Neuron (in vitro differentiated cells): Measurements from ENCODE around the gene FCHSD2.
A peak's percentile ranks its signal among the peaks of the same experiment; 100 is the strongest.

ENCODE experiments used
- H2AFZ ChIP-seq: one replicate; pipeline ENCODE4 v1.6.1; 2013; ENCODE audit warnings: low read depth, mild to moderate bottlenecking, inconsistent platforms, low read length, moderate library complexity
- H3K27me3 ChIP-seq: one replicate; pipeline ENCODE4 v1.6.1; 2013; ENCODE audit warnings: low read length; ENCODE audit not compliant: insufficient read depth
- H3K36me3 ChIP-seq: one replicate; pipeline ENCODE4 v1.6.1; 2013; ENCODE audit warnings: low read length; ENCODE audit not compliant: insufficient read depth
- H3K4me1 ChIP-seq: one replicate; pipeline ENCODE4 v1.6.1; 2013; ENCODE audit warnings: low read length; ENCODE audit not compliant: insufficient read depth
- H3K4me3 ChIP-seq: 2 replicates; pipeline ENCODE4 v1.5.1; 2013; ENCODE audit warnings: mild to moderate bottlenecking, low read length, moderate library complexity
- H3K9me3 ChIP-seq: one replicate; pipeline ENCODE4 v1.6.1; 2013; ENCODE audit warnings: low read length

Gene FCHSD2

DNA sequence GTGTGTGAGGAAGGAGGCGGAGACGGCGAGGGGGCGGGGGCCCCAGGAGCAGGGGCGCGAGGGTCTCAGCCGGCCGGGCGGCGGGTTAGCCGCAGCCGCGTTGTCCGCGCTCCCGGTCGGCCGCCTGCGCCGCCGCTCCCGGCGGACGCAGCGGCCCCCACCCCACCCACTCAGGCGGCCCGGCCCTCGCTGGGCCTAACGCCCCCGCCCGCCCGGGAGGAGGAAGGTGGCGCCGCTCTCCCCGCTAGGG lies at the start of gene FCHSD2:
TSS of gene FCHSD2 (minus strand) at position 191 of the 250 bp plus-strand sequence. CDS start 441 bp downstream, outside the sequence.
- Histone ChIP-seq H3K9me3 (no peaks in the 10 kb centered on the region), H3K4me3 (peak within 1 kb of the TSS; percentile 93), H2AFZ (peak within 1 kb of the TSS; percentile 94), H3K36me3 (peaks cover 17% of the 10 kb centered on the region), H3K27me3 (no peaks in the 10 kb centered on the region), H3K4me1 (peaks cover 21% of the 10 kb centered on the region)

DNA sequence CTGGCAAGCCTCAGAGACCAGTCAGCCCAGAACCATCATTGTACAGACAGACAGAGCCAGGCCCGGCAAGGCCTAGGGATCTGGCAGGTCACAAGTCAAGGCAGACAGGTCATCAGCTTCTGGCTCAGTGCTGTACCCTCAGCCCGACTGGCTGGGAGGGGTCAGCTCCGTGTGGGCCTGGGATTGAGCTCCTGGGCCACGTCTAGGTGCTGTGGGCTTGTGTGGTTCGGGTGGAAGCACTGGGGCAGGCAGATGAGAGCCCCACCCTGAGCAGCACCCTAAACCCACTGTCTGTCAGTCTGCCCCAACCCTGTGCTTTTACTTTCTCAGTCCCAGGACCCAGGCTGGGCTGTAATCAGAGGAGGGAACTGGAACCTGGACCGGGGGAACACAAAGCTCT lies 49.0 kb upstream of the FCHSD2 start:
- Histone ChIP-seq H3K4me3 (no peak overlapping the region), H2AFZ (no peak overlapping the region), H3K4me1 (no peaks in the 10 kb centered on the region), H3K9me3 (no peaks in the 10 kb centered on the region), H3K27me3 (peaks cover 13% of the 10 kb centered on the region), H3K36me3 (no peaks in the 10 kb centered on the region)

DNA sequence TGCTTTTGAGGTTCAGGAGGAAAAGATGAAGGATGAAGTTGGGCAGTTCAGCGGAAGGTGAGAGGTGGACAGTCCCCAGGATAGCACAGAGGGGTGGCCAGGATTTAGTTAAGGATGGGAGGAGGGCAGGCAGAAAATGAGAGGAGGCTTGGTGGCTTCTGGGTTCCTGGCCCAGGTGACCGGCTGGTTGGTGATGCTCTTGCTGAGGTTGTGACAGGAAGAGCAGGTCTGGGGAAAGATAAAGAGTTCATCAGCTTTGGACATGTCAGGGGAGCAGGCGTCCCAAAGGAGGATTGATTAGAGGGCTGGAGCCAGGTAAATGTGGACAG lies 48.4 kb upstream of the FCHSD2 start:
- H3K27me3 ChIP-seq, result peaks cover 13% of the 10 kb centered on the region

DNA sequence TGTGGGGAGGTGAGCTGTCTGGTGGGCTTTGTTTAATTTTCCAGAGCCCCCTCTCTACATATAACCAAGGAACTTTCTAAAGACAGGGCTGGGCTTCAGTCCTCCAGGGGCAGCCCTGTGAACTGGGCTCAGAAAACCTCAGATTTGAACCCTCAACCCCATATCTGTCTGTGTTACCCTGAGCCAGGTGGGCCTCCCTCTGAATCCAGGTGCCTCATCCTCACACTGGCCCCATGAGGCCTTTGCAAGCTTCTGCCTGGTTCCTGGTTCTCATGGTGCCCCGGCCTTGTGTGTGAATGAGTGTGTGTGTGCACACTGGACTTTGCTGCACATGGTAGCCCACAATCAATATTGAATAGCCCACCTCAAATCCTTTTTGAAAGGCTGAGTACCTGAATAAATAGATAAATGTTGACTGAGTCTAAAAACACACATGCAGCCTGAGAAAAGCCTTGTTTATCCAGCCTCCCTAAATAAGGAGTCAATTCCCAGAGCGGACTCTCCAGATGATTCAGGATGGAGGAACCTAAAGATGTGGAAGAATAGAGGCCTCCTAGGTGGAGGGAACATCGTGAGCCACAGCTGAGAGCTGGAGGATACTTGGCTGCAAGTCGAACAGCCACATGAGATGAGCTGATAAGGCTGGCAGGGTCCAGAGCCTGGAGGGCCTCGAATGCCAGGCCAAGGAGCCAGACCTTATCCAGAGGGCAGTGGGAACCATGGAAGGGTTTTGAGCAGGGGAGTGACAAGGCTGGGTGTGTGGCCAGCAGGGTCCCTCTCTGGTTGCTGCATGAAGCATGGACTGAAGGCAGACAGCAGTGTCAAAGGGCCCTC lies 47.8 kb upstream of the FCHSD2 start:
- Histone ChIP-seq H3K4me3 (no peak overlapping the region), H3K36me3 (no peaks in the 10 kb centered on the region), H2AFZ (no peak overlapping the region), H3K9me3 (no peaks in the 10 kb centered on the region), H3K4me1 (peaks cover 4% of the 10 kb centered on the region), H3K27me3 (peaks cover 13% of the 10 kb centered on the region)

More for the DNA sequence above, 48.4 kb upstream of the FCHSD2 start:
- H2AFZ ChIP-seq, result no peak overlapping the region
- H3K36me3 ChIP-seq, result no peaks in the 10 kb centered on the region
- no peaks in the 10 kb centered on the region for H3K4me1 ChIP-seq
- H3K4me3 ChIP-seq, result no peak overlapping the region
- H3K9me3 ChIP-seq, result no peaks in the 10 kb centered on the region

DNA sequence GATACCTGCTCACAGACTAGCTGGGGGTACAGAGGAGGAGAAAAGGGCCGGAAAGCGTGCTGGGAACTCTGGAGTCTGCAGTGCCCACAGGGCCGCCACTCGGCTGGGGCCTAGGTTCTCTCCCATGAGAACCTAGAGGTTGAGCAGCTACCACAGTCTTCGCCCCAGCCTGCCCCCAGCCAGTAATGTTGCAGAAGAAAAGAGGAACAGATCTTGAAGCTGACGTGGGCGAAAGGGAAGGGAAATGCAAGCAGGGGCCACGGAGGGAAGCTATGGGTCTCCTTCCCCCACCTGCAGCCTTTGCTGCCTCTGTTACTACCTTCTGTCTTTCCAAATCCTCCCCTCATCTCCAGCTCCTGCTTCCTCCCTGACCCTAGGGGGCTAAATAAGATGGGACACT lies 47.2 kb upstream of the FCHSD2 start:
- H3K36me3 ChIP-seq, result no peaks in the 10 kb centered on the region
- no peaks in the 10 kb centered on the region for H3K9me3 ChIP-seq
- no peak overlapping the region for H2AFZ ChIP-seq
- H3K4me1 ChIP-seq, result peaks cover 5% of the 10 kb centered on the region
- H3K4me3 ChIP-seq, result no peak overlapping the region
- peaks cover 11% of the 10 kb centered on the region for H3K27me3 ChIP-seq

DNA sequence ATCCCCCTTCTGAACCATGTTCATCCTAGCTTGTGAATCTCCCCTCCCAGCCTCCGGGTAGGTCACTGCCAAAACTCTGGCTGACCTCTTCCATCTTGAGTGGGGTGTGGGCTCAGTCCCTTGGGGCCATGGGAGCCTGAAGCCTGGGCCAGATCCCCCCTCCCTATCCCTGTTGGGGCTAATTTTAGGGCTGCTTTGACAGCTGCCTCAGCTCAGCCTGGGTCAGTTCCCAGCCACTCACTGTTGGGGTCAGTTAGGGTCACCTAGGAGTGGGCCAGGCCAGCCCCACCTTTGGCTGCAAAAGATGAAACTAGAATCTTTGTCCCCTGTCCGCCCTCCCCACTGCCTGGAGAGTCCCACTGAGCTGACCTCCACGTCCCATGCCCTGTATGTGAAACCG lies 46.2 kb upstream of the FCHSD2 start:
- H3K9me3 ChIP-seq, result no peaks in the 10 kb centered on the region
- no peak overlapping the region for H2AFZ ChIP-seq
- no peaks in the 10 kb centered on the region for H3K36me3 ChIP-seq
- H3K27me3 ChIP-seq, result peaks cover 6% of the 10 kb centered on the region
- no peak overlapping the region for H3K4me3 ChIP-seq
- peaks cover 5% of the 10 kb centered on the region for H3K4me1 ChIP-seq

DNA sequence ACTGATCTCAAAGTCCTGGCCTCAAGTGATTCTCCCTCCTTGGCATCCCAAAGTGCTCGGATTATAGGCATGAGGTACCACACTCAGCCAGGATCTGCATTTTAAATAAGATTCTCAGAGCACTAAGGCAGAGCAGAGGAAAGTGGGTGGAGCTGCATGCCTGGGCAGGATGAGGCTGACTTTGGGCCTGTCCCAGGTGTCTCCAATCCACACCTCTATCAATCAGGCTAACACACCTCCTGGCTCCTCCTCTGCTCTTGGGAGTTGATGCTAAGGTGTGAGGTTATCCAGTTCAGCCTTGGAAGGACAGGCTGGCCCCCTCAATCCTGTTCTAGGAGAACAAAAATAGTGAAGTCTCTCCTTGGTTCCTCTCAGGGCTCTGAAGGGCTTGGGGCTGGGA lies 45.7 kb upstream of the FCHSD2 start:
- Histone ChIP-seq H3K4me1 (peaks cover 5% of the 10 kb centered on the region), H3K36me3 (no peaks in the 10 kb centered on the region), H3K4me3 (no peak overlapping the region), H3K9me3 (no peaks in the 10 kb centered on the region), H3K27me3 (peaks cover 6% of the 10 kb centered on the region), H2AFZ (no peak overlapping the region)

DNA sequence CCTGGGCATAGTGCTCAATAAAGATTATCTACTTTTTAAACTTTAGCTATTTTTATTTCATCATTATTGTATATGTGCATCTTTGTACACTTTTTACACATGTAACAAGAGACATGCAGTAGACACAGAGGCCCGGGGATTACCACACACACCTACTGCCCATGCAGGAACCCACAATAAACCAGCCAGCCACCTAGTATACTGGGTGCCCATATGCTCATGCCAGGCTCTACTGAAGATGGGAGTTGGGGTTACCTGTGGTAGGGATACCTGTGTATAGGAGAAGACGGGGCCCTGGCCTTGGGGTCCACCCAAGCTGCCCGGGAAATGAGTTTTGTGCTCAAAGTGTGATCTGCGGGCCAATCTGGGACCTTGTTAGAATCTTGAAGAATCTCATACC lies 44.8 kb upstream of the FCHSD2 start:
- H3K4me1 ChIP-seq, result peaks cover 5% of the 10 kb centered on the region
- H3K36me3 ChIP-seq, result no peaks in the 10 kb centered on the region
- no peak overlapping the region for H3K4me3 ChIP-seq
- H3K9me3 ChIP-seq, result no peaks in the 10 kb centered on the region
- H3K27me3 ChIP-seq, result peaks cover 6% of the 10 kb centered on the region
- no peak overlapping the region for H2AFZ ChIP-seq

DNA sequence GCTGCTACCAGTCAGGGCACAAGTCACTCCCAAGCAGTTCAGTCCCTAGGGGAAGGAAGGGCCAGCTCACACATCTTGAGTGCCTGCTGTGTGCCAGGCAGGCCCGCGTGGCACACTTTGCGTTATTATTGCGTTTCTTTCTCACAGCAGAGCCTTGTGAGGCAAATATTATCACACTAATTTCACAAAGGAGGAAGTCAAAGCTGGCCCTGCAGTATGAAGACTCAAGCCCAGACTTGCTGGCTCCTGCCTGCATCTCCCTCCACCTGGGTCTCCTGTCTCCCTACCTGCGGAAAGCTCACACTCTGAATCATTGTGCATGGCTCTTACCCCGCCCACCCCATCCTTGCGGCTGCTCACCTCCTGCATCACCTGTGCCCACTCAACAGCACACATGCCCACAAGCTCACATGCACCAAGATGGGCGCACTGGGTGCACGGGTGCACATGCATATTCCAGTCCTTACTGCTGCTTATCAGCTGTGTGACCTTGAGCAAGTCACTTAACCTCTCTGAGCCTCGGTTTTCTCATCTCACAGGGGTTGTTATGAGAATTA lies 44.3 kb upstream of the FCHSD2 start:
- no peak overlapping the region for H2AFZ ChIP-seq
- no peaks in the 10 kb centered on the region for H3K36me3 ChIP-seq

DNA sequence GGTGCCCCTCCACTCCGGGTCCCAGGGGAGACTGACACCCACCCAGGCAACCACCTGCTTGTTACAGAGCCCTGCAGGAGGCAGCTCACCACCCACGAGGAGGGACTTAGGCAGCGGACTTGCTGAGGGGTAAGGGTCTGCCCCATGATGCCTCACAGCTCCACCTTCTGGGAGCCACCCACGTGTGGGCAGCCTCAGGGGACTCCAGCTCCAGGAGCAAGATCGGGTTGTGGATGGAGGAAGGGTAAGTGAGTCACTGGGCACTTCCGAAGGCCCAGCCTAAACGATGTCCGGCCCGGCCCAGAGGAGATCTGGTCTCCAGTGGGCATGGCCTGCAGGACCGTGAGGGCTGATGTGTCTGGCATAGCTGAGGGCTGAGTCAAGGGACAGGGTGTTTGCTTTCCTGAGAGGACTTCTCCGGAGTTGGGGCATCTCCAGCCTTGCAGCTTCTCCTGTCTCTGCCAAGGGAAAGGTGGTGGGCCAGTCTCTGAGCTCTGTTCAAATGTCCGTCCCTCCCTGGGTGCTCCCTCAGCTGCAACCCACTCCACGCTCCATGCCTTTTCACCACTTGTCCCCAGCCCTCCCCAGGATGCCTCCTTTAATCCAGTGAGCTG lies 43.7 kb upstream of the FCHSD2 start:
- peaks cover 6% of the 10 kb centered on the region for H3K27me3 ChIP-seq
- no peak overlapping the region for H2AFZ ChIP-seq
- no peak overlapping the region for H3K4me3 ChIP-seq
- H3K36me3 ChIP-seq, result no peaks in the 10 kb centered on the region
- H3K9me3 ChIP-seq, result no peaks in the 10 kb centered on the region
- H3K4me1 ChIP-seq, result peaks cover 5% of the 10 kb centered on the region

More for the DNA sequence above, 44.3 kb upstream of the FCHSD2 start:
- peaks cover 5% of the 10 kb centered on the region for H3K4me1 ChIP-seq
- no peaks in the 10 kb centered on the region for H3K9me3 ChIP-seq
- no peak overlapping the region for H3K4me3 ChIP-seq
- peaks cover 6% of the 10 kb centered on the region for H3K27me3 ChIP-seq

DNA sequence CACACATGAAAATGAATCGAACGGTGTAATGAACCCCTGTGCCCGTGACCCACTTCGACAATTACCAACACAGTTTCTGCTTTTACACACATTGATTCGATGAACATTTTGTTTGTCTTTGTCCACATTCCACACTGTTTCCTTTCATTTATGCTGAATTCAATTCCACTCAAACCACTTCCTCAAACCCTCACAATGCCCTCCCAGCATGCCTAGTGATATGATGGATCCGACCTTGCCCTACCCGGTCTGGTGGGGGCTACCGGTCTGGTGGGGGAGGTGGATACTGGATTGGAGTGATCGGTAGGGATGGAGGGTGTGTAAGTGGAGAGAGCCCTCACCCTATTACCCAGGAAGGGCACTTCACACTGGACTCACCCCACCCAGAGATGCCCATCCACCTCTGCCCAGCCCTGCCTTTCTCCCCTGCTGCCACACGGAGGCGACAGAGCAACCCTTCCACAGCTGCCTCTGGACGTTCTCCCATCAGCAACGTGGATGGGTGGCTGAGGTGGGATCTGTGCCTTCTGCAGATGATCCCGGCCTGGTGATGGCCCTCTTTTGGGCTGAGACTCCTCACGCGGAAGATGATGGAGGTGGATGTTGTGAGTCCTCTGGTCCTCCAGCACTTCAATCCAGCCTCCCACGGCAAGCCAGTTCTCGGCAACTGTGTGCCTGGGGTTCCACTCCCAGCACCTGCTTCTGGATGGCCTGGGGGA lies 43.0 kb upstream of the FCHSD2 start:
- no peak overlapping the region for H3K4me3 ChIP-seq
- no peaks in the 10 kb centered on the region for H3K36me3 ChIP-seq
- H3K4me1 ChIP-seq, result peaks cover 5% of the 10 kb centered on the region
- H3K27me3 ChIP-seq, result peaks cover 3% of the 10 kb centered on the region
- no peaks in the 10 kb centered on the region for H3K9me3 ChIP-seq
- H2AFZ ChIP-seq, result no peak overlapping the region

DNA sequence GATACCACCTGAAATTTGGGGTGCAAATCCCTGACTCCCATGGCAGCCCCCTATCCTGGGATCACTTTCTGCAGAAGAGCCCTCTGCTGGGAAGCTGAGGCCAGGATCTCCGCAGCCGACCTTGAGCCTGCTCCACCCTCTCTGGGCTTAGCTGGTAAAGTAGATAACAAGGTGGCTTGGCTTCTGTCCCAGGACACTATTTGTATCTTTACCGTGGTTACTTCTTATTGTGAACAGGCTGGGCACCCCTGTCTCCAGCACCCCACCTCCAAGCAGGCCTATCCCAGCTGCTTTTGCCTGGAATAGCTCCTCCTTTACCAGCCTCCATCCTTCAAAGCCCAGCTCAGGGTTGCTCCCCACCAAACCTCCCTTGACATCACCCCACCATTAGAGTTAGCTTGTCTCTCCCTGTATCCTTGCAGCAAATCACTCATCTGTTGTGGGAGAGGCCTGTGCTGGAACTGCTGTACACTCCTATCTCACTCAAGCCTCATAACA lies 40.8 kb upstream of the FCHSD2 start:
- Histone ChIP-seq H2AFZ (no peak overlapping the region), H3K4me3 (no peak overlapping the region), H3K36me3 (no peaks in the 10 kb centered on the region)

DNA sequence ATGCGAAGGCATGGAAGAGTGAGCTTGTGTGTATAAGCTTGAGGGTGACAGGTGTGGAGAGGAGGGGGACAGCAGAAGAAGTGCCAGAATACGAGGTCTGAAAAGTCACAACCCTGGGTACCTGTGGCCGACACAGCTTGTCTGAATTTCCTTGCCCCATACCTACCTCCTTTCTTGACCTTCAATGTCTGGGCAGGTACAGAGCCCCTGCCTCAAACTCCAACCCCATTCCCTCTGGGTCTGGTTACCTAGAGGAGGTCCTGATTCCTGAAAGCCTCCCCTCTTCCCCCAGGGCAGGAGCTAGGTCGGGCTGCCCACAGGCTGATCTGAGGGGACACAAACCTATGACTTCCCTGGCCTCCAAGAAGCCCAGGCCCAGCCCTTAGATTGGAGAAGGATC lies 36.6 kb upstream of the FCHSD2 start:
- peaks cover 9% of the 10 kb centered on the region for H3K27me3 ChIP-seq
- no peaks in the 10 kb centered on the region for H3K36me3 ChIP-seq
- no peaks in the 10 kb centered on the region for H3K4me1 ChIP-seq
- H2AFZ ChIP-seq, result no peak overlapping the region
- H3K9me3 ChIP-seq, result no peaks in the 10 kb centered on the region
- H3K4me3 ChIP-seq, result no peak overlapping the region

More for the DNA sequence above, 40.8 kb upstream of the FCHSD2 start:
- H3K9me3 ChIP-seq, result no peaks in the 10 kb centered on the region
- peaks cover 5% of the 10 kb centered on the region for H3K27me3 ChIP-seq
- peaks cover 5% of the 10 kb centered on the region for H3K4me1 ChIP-seq
